SKM-1 treated with dmso at 0.1 percent for 144 hours (cell line): ENCODE results near the gene CACNG4.

ENCODE experiments used
- DNase-seq: peaks from one replicate; lab custom pipeline; 2025; ENCODE audit not compliant: unreplicated experiment; lab: John Stamatoyannopoulos, UW

Gene CACNG4

DNA sequence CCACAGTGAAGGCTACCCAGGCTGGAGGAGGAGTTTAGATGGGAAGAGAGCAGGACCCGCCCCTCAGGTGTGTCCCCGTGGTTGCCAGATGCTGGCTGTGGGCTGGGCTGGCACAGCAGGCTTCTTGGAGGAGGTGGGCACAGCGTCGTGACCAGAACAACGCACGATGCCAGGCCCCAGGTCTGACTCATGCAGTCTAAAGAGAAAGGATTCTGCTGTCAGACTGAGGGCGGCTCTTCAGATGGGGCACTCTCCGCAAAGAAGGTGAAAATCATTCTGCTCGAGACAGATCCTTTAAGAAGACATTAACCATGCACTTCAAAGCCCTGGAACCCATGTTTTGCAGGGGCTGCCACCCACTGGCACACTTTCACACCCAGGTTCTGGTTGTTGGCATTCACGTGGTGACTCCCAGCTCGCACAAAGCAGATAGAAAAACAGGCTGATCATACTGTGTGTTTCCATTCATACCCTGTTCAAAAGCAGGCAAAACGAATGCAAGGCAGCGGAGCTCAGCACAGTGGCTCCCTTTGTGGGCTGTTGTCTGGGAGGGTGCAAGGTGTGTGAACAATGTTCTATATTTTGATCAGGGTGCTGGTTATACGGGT lies 19.0 kb downstream of the CACNG4 start:
- no peak for DNase-seq

GRCh38 chr17:66984730-66985129 lies 20.2 kb downstream of the CACNG4 start:
- no peak for DNase-seq

DNA sequence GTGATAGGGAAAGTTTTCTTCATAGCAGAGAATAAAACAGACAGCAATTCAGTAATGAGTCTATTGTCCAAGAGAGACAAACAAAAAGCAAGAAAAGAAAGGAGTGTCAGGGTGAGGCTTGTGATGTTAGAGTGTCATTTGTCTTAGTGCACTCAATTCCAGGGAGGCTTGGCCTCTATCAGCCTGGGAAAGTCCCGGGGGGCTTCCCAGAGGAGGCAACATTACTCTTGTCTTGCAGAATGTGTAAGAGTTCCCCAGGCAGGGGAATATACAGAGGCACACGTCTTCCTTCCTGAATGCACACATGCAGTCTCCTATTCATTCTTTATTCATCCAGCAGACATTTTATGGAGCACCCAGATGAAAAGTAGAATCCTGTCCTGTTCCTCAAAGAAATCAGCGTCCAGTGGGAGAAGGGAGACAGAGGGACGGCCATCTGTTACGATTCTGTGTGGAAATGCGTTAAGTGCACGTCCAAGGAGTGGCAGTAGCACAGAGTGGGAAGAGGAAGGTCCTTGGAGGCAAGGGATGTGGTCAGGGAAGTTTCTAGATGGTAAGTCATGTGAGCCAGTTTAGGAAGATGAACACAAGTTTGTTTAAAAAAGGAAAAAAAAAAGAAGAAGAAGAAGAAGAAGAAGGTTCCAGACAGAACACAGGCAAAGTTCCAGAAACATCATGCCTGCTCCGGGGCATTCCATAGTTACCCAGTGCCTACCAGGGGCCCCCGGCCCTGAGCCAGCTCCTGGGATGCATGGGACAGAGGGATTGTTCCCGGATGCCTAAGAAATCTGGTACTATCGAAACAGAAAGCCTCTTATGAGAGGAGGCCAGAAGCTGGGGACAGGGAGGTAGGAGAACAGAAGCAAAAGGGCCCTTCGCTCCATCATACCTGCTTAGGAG lies 21.1 kb downstream of the CACNG4 start:
- DNase-seq, result no peak

GRCh38 chr17:66986659-66987058 lies 22.2 kb downstream of the CACNG4 start:
- no peak for DNase-seq

DNA sequence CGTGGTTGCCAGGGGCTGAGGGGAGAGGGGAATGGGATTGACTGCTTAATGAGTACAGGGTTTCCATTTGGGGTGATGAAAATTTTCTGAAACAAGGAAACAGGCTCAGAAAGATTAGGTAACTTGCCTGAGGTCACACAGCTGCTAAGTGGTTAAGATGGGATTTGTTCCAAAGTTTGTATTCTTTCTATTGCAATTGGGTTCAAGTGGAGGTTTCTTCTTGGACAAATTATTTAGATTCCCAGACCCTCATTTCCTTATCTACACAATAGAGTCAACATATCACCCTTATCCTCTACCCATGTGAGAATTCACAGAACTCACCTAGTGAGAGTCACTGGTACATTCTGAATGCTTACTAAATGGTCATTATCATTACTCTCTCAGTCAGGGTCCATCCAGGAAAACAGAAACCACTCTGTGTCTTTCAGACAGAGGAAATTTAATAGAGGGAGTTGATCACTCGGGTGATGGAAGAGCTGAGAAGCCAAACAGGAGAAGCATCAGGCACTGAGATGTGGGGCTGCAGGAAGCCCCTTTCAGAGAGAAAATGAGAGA lies 22.6 kb downstream of the CACNG4 start:
- DNase-seq, result no peak

GRCh38 chr17:66988069-66988798 lies 23.7 kb downstream of the CACNG4 start:
- DNase-seq, result no peak

DNA sequence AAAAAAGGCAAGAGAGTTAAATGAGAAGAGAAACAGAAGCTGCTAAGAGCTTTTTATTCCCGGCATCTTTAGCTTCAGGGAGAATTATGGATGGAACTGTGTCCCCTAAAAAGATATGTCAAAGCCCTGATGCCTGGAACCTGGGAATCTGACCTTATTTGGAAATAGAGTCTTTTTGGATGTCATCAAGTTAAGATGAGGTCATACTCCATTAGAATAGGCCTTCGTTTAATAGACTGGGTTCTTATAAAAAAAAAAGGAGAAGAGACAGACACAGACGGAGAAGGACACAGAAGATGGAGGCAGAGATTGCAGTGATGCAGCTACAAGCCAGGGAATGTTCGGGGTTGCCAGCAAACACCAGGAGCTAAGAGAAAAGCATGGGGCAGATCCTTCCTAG lies 24.6 kb downstream of the CACNG4 start:
- DNase-seq, result no peak

DNA sequence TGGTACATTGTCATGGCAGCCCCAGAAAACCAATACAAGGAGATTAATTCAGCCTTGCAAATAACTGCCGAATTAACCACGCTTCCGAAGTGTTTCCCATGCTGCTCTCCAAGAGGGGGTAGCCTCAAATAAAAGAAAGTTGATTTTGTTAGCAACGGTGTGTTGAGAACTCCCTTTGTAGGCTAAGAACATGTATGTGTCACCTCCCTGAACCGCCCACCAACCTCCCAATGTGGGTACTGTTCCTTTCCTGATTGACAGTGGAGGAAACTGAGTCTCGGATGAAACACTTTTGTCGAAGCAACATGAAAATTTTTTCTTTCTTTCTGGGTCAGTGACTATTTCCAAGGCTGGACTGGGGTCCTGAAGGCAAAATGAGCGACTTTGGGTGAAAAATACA lies 25.1 kb downstream of the CACNG4 start:
- no peak for DNase-seq

GRCh38 chr17:66990047-66990446 lies 25.5 kb downstream of the CACNG4 start:
- DNase-seq, result no peak

GRCh38 chr17:66992911-66993442 lies 28.5 kb downstream of the CACNG4 start:
- no peak for DNase-seq

GRCh38 chr17:66994361-66994760 lies 29.9 kb downstream of the CACNG4 start:
- no peak for DNase-seq

GRCh38 chr17:66994930-66995535 lies 30.5 kb downstream of the CACNG4 start:
- DNase-seq, result no peak

GRCh38 chr17:66995944-66996343 lies 31.4 kb downstream of the CACNG4 start:
- no peak for DNase-seq

DNA sequence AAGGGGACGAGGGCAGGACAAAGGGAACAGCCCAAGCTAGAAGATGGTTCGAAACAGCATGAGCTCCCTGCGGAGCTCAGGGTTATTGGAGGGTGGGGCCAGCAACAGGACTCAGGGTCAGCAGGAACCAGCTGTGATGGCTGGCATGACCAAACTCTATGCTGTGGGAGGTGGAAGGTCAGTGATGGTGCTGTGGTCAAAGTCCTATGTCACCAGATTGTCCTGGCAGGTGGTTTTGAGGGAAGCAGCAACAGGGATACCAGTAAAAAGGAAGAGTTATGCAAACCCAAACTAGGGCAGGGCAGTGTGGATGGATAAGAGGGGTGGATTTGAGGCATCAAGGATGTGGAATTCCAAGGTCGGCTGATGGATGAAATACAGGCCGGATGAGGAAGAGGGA lies 32.4 kb downstream of the CACNG4 start:
- DNase-seq, result no peak

- DNase-seq, result no peak
Measured at GRCh38 chr17:67003231-67003630, 38.7 kb downstream of the CACNG4 start.

DNA sequence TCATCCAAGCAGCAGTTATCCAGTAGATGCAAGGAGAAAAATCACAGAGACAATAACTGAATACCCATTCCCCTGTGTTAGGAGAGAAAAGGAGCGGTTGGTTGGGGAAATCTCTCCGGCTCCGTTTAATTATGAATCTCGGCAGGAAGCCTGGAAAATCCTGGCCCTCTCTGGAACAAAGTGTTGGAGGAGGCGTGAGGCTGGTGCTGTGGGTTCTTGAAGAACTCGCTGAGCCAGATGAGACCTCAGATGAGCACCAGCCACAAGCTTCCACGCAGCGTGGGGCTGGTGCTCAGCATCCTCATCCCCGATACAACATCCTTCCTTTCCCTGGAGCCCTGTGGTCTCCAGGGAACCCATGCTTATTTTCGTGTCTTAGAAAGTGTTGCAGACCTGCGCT lies 39.7 kb downstream of the CACNG4 start:
- DNase-seq, result no peak

- no peak for DNase-seq
Measured at GRCh38 chr17:67007266-67007665, 42.8 kb downstream of the CACNG4 start.

DNA sequence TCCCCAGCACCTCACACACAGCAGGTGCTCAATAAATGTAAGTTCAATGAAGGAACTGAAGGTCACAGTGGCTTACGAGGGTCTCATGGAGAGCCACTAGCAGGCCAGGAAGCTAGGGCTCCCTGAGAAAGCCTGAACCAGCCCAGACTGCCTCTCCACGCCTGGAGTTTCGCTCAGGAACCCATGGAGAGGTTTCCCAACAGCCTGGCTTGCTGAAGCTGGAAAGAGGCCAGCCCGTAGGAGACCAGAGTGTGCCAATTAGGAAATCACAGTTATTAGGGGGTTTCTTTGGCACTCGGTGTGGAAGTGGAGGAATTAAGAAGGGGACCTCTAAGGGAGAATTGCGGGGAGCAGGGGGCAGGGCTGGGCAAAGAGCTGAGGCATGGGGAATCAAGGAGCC lies 43.6 kb downstream of the CACNG4 start:
- DNase-seq, result no peak

DNA sequence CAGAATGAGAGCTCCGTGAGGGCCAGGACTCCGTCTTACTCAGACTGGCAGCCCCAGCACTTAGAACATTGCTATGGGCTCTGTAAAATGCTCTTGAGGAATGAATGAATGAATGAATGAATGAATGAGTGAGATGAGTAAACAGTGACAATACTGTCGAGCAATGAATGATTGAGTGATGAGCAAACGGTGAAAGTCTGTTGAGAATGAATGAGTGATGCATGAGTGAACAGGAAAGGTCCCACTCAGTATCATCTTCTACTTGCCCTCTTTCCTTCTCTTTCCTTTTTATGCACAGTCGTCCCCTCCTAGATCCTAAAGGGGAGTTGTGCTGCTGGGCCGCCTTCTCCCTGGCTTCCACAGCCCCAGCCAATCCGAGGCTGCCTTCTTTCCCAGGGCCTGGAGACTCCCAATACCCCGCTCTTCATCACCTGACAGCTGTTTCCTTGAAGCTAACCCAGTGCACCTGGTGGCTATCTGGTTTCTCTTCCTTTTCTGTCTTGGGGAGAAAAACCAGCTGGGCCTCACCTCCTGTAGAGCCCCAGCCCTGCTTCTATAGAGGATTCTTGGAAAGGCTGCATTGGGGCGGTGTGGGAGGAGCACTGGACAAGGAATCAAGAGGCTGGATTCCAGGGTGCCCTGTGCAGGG lies 47.1 kb downstream of the CACNG4 start:
- no peak for DNase-seq

GRCh38 chr17:67013891-67014290 lies 49.4 kb downstream of the CACNG4 start:
- DNase-seq, result no peak
